T-helper 1 cell (primary cell): ENCODE measurements around the gene IARS2.
"Not testable (repeated sequence)": the region's sequence is repeated elsewhere in the genome, so short reads cannot be mapped to it uniquely, and the experiment has no call there.

Experiments
- DNase-seq, 5 donors: peaks; one replicate each; pipeline ENCODE4 v3.0.0-alpha.2; 2012 to 2020

IARS2 gene

DNA sequence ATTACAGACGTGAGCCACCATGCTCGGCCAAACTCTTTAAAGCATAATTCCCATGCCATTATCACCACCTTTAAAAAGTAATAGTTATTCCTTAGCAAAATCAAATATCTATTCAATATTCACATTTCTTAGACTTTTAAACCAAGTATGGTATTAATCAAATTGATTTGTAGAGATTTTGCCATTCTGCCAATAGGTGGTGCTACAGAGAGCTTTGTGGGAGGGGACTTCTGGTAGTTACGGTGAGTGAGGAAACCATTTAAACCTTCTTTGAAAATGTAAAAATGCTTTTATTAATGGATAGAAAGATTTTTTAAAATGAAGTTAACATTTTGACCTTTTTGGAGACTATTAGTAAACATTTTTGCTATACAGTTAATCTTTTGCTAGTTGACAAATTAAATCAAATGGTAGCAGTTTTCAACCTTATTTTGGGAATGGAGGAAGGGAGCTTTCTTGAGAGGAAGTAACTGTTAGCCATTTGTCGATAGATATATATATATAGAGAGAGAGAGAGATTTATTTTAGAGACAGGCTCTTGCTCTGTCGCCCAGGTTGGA is 19.3 kb downstream of the IARS2 start:
- DNase-seq: peak in 2 of 5 donors; percentile 18 to 44

DNA sequence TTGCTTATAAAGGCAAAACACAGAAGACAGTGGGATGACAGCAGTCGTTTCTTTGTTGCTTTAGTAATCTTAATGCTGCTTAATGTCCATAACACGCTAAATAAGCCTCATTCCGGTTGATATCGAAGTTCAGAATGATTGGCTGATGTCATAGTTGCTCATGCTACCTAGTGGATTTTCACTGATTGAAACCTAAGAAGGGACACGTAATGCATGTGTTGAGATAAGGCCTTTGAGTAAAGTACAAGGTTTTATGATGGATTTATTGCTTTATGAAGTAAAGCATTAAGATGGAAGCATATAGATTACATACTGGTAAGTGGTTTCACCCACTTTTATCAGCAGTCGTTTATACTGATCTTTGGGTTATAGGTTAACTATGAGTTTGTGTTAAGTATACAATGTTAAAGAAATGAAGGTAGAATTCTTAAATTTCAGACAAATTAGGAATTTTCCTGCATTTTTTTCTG is 25.1 kb downstream of the IARS2 start:
- no peak for DNase-seq

DNA sequence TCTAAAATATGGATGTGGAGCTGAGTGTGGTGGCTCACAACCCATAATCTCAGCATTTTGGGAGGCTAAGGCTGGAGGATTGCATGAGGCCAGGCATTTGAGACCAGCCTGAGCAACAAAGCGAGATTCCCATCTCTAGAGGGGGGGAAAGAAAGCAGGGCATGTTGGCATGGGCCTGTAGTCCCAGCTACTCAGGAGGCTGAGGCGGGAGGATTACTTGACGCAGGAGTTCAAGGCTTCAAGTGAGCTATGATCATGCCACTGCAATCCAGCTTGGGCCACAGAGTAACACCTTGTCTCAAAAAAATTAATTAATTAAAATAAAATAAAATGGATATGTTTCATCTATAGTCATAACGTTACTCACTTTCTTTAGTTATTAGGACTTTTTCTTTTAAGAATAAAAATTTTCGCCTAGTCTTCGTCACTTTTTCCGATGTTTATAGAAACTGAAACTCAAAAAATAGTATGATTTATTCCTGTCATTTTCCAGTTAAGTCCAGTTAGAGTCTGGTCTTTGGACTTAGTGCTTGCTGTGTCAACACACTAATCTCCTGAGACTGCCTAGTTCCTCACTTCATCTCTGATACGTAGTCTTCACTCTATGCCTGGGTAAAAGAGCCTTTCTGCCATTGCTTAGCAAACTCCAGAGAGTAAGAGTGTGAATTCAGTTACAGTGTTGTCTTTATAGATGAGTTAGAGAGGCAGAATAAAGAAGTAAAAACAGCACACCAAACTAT is 28.0 kb downstream of the IARS2 start:
- no peak for DNase-seq

DNA sequence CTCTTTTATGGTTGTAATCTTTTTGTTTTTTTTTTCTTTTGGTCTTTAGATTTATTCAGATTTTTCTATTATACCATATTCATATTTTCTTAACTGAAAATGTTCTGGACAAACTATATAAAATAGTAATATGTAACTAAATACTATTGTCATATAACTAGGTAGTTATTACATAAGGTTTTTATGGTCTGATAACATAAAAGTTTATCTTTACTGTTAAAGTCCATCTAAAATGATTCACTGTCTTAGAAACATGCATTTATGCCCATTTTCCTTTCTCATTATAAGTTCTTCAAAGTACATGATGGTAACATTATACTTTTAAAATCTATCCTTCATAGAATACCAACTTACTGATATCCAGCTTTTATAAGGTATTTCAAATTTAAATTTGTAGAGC is 29.1 kb downstream of the IARS2 start:
- DNase-seq: no peak

DNA sequence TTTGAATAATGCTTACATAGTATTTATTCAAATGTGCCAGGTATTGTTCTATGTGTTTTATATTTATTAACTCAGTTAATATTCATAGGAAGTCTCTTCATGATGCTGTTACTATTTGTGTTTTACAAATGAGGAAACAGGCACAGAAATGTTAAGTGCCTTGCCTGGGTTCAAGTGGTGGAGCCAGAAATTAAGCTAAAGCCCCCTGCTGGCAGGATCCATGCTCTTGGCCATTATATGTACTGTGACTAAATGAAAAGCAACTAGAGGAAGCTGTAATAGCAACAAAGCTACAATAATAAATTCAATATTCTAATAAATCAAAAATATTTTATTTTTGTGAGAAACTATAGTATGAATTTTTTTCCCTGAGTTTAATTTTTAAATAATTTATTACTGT is 30.0 kb downstream of the IARS2 start:
- DNase-seq: peak in 1 of 5 donors; percentile 6

DNA sequence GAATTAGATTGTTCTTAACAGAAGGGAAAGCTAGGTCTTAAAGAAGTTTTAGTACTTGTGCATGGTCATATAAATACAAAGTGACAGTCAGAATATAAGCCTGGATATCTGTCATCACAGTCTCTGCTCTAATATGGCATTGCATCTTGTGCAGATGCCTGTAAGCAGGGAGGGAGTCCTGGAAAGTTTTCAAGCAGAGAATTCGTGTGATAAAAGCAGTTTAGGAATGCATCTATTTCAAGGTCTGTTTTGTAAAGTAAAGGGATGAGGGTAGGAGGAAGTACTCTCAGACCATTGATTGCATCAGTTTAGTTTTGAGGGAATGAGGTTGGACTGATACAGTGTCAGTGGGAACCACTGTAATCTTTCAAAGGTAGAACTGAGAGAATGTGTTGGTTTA is 30.6 kb downstream of the IARS2 start:
- no peak for DNase-seq

DNA sequence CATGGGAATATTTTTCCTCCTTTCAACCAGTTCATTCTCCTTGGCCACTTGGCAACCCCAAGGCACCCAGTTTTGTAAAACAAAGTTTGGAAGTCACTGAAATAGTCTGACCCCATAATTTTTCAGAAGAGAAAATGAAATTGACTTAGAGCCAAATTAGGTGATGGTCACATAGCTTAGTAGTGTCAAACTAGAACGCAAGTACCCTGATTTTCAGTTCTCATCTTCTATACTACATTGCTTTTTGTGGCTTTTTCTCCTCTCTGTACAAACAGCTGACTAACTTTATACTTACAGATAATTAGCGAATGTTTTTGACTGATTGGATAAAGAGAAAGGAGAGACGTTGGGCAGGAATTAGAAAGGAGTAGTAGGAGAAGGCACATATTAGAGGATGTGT is 33.1 kb downstream of the IARS2 start:
- DNase-seq: no peak

DNA sequence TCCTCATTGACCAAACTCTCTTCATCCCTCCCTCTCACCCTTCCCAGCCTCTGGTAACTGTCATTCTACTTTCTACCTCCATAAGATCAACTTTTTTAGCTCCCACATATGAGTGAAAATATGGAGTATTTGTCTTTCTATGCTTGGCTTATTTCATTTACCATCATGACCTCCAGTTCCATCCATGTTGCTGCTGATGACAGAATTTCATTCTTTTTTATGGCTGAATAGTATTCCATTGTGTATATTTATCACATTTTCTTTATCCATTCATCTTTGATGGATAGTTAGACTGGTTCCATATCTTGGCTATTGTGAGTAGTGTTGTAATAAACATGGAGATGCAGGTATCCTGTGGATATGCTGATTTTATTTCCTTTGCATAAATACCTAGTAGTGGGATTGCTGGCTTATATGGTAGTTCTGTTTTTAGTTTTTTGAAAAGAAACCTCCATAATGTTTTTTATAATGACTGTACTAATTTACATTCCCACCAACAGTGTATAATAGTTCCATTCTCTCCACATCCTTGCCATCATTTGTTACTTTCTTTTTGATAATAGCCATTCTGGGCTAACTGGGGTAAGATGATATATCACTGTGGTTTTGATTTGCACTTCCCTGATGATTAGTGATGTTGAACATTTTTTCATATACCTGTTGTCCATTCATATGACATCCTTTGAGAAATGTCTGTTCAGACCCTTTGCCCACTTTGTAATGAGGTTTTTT is 35.7 kb downstream of the IARS2 start:
- no peak for DNase-seq

DNA sequence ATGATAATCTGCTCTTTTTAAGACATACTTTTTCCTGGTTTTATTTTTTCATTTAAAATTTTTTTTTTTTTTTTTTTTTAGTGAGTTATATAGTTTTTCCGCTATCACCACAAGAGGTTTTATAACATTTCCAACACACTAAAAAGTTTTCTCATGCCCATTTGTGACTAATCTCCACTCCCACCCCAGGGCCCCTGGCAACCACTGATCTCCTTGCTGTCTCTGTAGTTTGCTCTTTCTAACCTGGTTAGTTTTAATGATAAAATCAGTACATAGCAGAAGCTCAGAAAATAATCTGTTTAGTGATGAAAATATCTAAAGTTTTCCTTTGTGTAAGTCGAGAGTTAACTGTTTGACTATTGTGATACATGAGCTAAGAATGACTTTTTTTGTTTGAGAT is 41.8 kb downstream of the IARS2 start:
- DNase-seq: no peak

DNA sequence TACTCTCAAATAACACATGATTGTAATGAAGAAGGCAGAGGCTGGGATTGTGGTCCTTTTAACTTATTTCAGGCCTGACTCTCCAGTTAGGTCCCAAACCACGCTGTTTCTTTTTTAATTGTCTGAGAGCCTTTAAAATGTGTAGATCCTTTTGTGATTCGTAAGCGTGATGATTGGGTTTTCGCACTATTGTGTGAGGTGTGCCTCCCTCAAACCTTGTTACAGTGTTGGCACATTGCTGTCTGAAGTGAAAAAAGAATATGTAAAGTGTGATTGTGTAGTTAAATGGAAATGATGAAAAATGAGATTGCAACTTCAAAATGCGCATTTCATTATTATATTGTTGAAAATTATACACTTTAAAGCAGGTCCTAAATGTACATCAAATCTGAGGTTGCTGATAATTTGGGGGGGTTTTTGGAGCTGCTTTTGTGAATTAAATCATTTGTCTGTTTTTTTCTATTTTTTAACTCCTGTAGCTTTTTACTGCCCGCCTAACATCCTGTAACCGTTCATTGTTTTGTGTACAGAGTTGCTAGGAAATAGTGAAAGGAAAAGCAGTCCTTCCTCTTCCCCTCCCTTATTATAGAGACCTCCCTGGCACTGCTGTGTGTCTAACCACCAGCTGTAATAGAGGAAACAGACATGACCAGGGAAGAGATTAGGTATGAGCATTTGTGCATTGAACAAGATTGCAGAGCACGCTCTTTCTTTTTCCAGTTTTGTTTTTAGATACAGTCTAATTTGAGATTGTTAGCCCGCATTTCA is 43.3 kb downstream of the IARS2 start:
- peak in 1 of 5 donors; percentile 49 for DNase-seq

DNA sequence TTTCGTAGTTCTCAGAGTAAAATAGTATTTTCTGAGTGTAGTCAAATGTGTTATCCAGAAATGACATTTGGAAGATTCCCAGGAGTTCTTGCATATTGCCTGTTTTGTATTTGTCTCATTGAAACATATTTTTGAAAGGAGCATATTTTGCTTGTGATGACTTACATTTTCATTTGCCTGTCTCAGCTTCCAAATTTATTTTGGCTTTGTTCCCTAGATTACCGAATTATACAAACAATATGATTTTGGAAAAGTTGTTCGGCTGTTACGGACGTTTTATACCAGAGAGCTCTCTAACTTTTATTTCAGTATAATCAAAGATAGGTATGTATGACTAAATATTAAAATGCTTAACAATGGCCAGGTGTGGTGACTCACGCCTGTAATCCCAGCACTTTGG is 46.0 kb downstream of the IARS2 start:
- no peak for DNase-seq

DNA sequence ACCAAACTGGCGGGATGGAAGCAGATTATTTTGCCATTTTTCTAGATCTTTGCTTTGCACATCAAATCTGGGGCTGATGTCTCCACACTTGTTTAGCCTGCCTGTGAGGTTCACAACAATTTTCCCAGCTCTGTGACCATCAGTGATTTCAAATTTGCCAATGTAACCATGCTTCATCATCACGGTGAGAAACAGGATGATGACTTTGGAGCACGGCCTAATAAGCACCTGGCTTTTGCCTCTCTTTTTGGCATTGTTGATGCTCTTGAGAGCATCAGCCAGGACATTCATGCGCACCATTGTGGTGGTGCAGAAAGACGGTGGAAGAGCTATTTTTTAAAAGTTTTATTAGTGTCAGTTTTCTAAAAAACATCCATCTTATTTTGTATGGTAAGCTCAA is 50.1 kb downstream of the IARS2 start:
- no peak for DNase-seq

DNA sequence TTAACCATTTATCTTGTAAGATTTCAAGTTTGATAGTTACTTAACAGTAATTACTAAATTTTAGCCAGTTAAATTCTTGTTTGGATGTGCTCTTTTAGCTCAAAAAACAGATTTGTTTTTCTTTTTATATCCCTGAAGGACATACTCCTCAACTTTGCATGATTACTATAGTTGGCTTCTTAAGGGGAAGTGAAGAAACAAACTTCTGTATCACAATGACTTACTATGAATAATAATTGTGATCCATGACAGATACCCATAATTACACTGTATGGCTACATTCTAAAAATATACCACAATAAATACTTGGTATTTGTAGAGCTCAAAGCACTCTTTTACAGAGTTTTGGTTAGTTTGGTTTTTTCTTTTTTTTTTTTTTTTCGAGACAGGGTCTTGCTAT is 55.8 kb downstream of the IARS2 start:
- DNase-seq: no peak

DNA sequence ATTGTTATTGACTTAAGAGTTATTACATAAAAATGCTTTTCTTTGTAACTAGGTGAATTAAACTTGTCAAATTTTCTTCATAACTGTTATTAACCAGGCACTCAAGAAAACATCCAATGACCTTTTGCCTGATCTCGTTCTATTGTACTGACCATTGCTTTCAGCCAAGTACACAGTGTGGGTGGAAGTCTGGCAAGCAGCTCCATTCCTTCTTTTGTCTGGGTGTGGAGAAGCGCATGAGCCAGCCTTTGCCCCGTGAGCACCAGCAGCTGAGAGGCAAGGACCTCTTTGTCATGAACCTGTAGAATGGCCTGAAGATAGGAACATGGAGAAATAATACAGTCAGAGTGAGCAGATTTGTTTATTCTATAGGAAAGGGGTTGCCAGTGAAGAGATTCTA is 57.5 kb downstream of the IARS2 start:
- DNase-seq: no peak

DNA sequence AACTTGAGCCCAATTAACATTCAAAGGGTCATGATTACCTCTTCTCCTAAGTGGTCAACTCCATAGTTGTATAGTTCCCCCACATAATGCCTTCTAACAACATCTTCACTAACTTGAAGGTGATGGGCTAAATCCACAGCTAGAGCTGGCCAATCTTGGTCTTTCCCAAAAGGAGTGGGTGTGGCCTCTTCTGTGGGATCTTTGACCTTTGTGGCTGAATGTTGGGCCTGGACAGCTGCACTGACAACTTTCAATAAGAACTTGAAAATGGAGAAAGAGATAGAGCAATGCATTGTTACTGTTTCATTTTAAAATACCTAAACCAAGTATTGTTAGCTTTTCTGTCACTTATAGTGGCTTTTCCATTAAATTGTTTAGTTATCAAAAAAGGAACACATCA is 59.2 kb downstream of the IARS2 start:
- no peak for DNase-seq

DNA sequence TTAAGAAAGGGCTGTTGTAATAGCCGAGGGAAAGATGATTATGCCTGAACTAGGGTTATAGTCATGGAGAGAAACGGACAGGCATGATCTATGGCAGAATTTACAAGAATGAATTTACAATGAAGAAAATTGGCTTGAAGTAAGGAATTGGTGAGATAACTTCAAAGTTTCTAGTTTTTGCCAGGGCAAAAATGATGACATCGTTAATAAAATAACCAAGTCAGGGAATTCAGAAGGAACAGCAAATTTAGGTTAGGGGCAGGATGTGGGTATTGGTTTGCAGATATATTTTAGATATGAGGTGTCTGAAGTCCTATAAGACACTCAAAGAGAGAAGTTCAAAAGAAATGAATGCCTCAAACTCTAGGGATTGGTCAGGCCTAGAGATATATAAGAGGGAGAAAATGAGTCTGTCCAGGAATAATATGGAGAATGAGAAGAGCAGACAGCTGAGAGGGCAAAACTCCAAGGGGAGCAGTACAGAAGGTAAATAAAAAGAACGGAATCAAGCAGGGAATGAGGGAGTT is 62.8 kb downstream of the IARS2 start:
- DNase-seq: no peak

DNA sequence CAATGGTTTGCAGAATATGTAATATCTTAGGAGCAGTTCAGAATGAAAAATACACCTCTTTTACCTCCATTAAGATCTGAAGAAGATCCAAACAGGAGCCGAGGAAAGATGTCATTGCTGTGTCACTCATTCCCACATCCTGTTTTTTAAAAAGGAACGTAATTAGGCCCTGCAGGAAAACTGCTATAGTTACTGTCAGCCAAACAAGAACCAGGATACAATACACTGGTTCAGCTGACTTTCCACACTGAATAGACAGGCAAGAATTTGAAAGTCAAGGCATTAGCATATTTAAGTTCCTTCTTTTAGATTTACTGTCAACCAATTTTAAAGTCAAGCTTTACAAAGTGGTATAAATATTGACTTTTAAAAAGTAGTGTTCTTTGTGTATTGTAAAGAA is 63.8 kb downstream of the IARS2 start:
- no peak for DNase-seq

DNA sequence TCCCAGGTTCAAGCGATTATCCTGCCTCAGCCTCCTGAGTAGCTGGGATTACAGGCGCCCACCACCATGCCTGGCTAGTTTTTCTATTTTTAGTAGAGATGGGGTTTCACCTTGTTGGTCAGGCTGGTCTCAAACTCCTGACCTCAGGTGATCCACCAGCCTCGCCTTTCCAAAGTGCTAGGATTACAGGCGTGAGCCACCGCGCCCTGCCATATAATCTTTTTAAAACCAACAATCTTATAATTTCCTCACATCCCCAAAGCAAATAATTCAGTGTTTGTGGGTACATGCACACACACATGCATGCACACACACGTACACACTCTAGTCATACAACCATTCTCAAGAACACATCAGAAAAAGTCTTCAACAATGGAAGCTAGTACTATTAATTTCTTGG is 64.6 kb downstream of the IARS2 start:
- not testable (repeated sequence) for DNase-seq

DNA sequence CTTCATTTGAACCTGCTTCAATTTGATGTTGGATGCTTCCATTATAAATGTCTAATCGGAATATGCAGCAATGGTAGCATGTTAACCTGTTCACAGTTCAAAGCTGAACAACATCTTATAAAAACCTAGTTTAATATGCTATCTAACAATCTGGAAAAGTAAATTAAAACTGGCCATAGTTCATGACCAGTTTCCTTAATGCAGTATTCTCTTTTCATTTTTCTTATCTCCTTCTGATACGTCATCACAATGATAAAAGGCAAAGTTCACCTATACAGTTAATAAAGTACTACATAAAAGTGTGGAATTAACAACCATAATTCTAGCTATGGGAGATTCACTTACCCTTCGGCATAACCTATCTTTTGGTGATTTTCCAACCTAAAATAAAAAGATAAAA is 65.1 kb downstream of the IARS2 start:
- no peak for DNase-seq

DNA sequence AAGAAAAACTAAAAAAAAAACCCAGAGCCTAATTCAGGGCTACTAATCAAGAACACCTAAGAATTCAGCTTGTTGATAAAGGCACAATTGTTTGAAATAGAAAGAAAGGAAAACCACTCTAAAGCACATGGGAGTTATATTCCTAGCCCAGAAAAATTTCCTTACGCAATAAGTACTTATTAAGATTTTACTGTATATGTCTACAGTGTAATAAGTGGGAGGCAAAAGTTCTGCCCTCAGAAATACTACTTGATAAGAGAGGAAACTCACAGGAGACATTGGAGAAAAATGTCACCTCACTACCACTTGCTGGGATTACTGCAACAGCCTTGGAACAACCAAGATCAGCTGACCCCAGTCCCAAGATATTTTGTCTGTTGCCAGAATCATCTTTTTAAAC is 66.1 kb downstream of the IARS2 start:
- DNase-seq: no peak

DNA sequence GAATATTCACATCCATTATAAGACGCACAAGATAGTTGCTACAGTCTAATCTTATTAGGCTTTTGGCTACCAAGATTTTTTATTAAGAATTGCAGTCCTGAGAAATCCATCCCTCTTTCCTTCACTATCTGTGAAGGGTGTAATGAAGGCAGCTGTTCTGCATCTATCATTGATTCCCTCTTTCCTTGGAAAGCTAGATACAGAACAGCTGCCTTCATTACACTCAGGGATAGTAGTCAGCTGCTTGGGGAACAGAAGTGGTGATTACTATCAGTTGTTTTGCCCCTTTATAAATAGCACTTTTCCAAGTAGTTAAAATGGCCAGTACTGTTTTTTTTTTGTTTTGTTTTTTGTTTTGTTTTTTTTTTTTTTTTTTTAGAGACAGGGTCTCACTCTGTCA is 70.2 kb downstream of the IARS2 start:
- DNase-seq: no peak

DNA sequence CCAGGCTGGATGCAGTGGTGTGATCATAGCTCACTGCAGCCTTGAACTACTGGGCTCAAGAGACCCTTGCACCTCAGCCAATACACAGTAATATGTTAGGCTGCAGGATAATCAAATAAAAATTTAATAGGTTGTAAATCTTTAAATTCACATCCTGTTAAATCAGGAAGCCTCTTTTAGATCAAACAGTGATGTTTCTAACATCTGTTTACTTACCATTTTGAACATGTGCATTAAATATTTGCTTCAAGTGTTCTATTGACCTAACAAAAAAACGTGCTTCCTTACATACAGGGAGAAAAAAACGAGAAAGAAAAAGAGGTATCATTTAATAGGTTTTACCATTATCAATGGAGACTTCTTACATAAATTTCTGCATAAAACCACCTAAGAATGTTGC is 70.6 kb downstream of the IARS2 start:
- no peak for DNase-seq

DNA sequence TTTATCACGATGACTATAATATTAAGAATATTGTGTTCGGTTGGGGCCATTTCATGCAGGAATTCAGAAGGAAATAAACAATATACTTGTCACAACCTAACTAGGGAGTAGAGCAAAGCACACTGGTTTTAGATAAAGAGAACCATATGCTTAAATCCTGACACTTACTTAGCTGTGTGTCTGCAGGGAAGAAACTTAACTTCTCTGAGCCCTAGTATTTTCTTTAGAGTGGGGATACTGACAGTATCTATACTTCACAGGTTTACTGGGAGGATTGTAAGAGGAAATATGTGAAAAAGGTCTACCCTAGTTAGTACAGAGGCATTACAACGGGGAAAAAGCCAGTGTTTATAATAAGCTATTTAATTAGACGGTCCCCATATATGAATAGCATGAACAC is 72.9 kb downstream of the IARS2 start:
- no peak for DNase-seq
